ENCODE results near the gene PSMD11. TPM values are rescaled to one million over a fixed set of nuclear protein-coding genes. Genes with fewer than 3 reads are reported as not detected.

Gene PSMD11
- polyA plus RNA-seq, 2 of the 4 experiments (the other 2 are of a cell fraction): 195 to 228 TPM

GRCh38 chr17:32496395-32497073 is 52.2 kb downstream of the PSMD11 start:
- Histone ChIP-seq H3K4me2 (peak overlapping the region; percentile 19; the same call in 1 of the 3 replicates), H3K4me3 (no peak overlapping the region), H3K9me3 (no peaks in the 10 kb centered on the region), H3K4me1 (peaks cover 12% of the 10 kb centered on the region; the same call in 2 of the 3 replicates), H3K27ac (peak overlapping the region; percentile 38 to 53; a peak in 3 of 6 replicates)
- TF ChIP-seq HDAC2 (IDR thresholded peaks at IDR 0.05) (no peak), CEBPB (IDR thresholded peaks at IDR 0.05) (no peak), ATOH8 (CRISPR knock-in tag; IDR thresholded peaks at IDR 0.05; ENCODE audit: low read depth) (no peak), HOXB5 (CRISPR knock-in tag; IDR thresholded peaks at IDR 0.05) (no peak), TP53 (CRISPR knock-in tag; IDR thresholded peaks at IDR 0.05) (no peak), CHD2 (IDR thresholded peaks at IDR 0.05; ENCODE audit: low read length, partially characterized antibody) (no peak), GATA3 (IDR thresholded peaks at IDR 0.05; ENCODE audit: borderline replicate concordance) (no peak)
- ChIA-PET POLR2A (no interaction called here), CTCF (interaction anchor here (0.6 to 2.0 kb wide), 6 partner anchors 10 to 162 kb away, joined by 3 to 11 read pairs (median 4); partner anchors contain the start of gene CDK5R1)
- FAIRE-seq: no peak
- peak; percentile 8 to 65; a peak in 4 of 6 replicates for ATAC-seq
- WGBS (ENCODE audit: missing lambda C conversion rate): 50% methylated on average over 15 of the region's 16 CpGs
- no peak for DNase-seq (ENCODE audit: low read depth in 1 of 2, low spot score in 1 of 2)

- peak overlapping the region in 1 of 2 experiments; percentile 38; a peak in 1 of 6 replicates for H3K27ac ChIP-seq
- FAIRE-seq (no peak), DNase-seq (ENCODE audit: low read depth in 1 of 2, low spot score in 1 of 2) (peak in 1 of 2 experiments; percentile 41), ATAC-seq (peak; percentile 23 to 48; a peak in 3 of 6 replicates)
- POLR2A ChIA-PET: no interaction called here
- no peaks in the 10 kb centered on the region for H3K9me3 ChIP-seq
- CTCF ChIA-PET: interaction anchor here (0.6 to 1.1 kb wide), 3 partner anchors 36 to 259 kb away, joined by 3 to 4 read pairs (median 3); no protein-coding TSS in a partner anchor
- H3K4me2 ChIP-seq: no peak overlapping the region
- WGBS (ENCODE audit: missing lambda C conversion rate): 71% methylated on average over 18 of the region's 18 CpGs
- peaks cover 12% of the 10 kb centered on the region; the same call in 2 of the 3 replicates for H3K4me1 ChIP-seq
- no peak overlapping the region for H3K4me3 ChIP-seq
- TF ChIP-seq HOXB13 (CRISPR knock-in tag; IDR thresholded peaks at IDR 0.05; ENCODE audit: low read depth) (no peak), SREBF2 (IDR thresholded peaks at IDR 0.05) (no peak), CTCF (IDR thresholded peaks at IDR 0.05) (no peak), ZNF302 (CRISPR knock-in tag; IDR thresholded peaks at IDR 0.05) (no peak), E2F6 (IDR thresholded peaks at IDR 0.05; ENCODE audit: borderline replicate concordance, low read depth) (no peak), FOSL2 (IDR thresholded peaks at IDR 0.05) (no peak), FOSL2 (CRISPR knock-in tag; IDR thresholded peaks at IDR 0.05) (no peak), KDM1A (IDR thresholded peaks at IDR 0.05; ENCODE audit: low read depth) (no peak), ZFP36 (IDR thresholded peaks at IDR 0.05; ENCODE audit: borderline replicate concordance, partially characterized antibody) (no peak), NFE2L2 (conservative IDR thresholded peaks at IDR 0.05; ENCODE audit: low read length) (no peak), ESRRA (IDR thresholded peaks at IDR 0.05; ENCODE audit: borderline replicate concordance, low read length) (no peak), JUNB (IDR thresholded peaks at IDR 0.05) (no peak), POLR2A (IDR thresholded peaks at IDR 0.05; ENCODE audit: low read length) (no peak), CBX2 (IDR thresholded peaks at IDR 0.05; ENCODE audit: borderline replicate concordance, low read depth) (no peak), MAZ (IDR thresholded peaks at IDR 0.05; ENCODE audit: borderline replicate concordance, low read depth, low read length) (no peak), KDM5A (IDR thresholded peaks at IDR 0.05) (no peak)
These were observed 53.3 kb downstream of the PSMD11 start for GRCh38 chr17:32497431-32498205.

All from A549 (cell line).